Type B pancreatic cell (in vitro differentiated cells): ENCODE measurements around the gene MGAT4B. TPM values are rescaled to one million over a fixed set of nuclear protein-coding genes. Genes with fewer than 3 reads are reported as not detected.

Experiments used
- DNase-seq: peaks from one replicate; pipeline ENCODE4 v3.0.0; 2021; ENCODE audit warnings: mixed read lengths; ENCODE audit not compliant: unreplicated experiment; ENCODE audit errors: extremely low spot score
- H3K27ac Mint-ChIP-seq: 2 replicates; pipeline ENCODE4 v1.8.0; 2021; ENCODE audit warnings: mild to moderate bottlenecking, mixed read lengths
- H3K27me3 Mint-ChIP-seq: 2 replicates; pipeline ENCODE4 v1.8.0; 2021; ENCODE audit warnings: mixed read lengths
- H3K36me3 Mint-ChIP-seq: 2 replicates; pipeline ENCODE4 v1.8.0; 2021; ENCODE audit warnings: mixed read lengths
- H3K4me1 Mint-ChIP-seq: one replicate; pipeline ENCODE4 v1.8.0; 2021; ENCODE audit warnings: mixed read lengths; ENCODE audit not compliant: unreplicated experiment
- H3K4me3 Mint-ChIP-seq: 2 replicates; pipeline ENCODE4 v1.8.0; 2021; ENCODE audit warnings: mild to moderate bottlenecking, mixed read lengths
- H3K9me3 Mint-ChIP-seq: 2 replicates; pipeline ENCODE4 v1.8.0; 2021; ENCODE audit warnings: mixed read lengths
- total RNA-seq: library from RNA; stranded (reverse); gene quantifications from 2 replicates; pipeline ENCODE4 v1.2.1, GENCODE V29; 2021; ENCODE audit warnings: low replicate concordance
- TF ChIP-seq, protein P1 (sequence below): fragments of 200-600 bp; sonication (generic); conservative IDR thresholded peaks from 2 replicates; pipeline ENCODE4 v1.5.0; 2021; ENCODE audit warnings: antibody characterized with exemption, mild to moderate bottlenecking

Gene MGAT4B
- total RNA-seq, 1 donor from 2014 or later: 169 TPM

DNA sequence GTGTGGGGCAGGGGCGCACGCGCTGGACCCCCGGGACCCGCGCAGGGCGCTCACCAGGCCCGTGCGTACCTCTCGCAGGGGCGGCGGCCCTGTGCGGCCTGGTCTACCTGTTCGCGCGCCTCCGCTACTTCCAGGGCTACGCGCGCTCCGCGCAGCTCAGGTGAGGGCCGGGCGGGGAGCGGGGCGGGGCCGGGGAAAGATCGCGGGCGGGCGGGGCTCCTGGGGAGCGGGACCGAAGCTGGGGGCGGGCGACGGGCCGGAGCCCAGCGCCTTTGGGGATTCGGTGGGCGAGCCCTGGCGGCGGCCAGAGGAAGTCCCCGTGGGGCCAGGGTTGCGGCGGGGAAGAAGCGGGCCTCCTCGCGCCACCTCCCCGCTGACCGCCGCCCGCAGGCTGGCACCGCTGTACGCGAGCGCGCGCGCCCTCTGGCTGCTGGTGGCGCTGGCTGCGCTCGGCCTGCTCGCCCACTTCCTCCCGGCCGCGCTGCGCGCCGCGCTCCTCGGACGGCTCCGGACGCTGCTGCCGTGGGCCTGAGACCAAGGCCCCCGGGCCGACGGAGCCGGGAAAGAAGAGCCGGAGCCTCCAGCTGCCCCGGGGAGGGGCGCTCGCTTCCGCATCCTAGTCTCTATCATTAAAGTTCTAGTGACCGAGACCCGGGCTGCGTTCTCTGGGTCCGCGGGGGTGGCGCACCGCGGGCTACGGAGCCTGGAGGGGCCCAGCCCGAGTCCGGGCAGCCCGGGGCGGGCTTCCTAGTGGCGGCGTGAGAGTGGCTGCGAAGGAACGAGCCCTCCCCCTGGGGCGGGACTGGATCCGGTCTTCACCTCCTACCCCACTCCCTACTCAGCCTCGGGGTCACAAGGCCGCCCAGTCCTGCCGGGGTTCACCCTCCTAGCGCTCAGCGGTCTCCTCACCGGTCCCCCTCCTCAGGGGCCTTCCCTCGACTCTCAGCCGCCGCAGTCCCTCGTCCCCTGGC lies 10.5 kb downstream of the MGAT4B start:
- DNase-seq: peak; percentile 91
- peak overlapping the region; percentile 66 for H3K27ac Mint-ChIP-seq
- peak overlapping the region; percentile 80 for H3K4me3 Mint-ChIP-seq
- H3K27me3 Mint-ChIP-seq: no peaks in the 10 kb centered on the region
- no peaks in the 10 kb centered on the region for H3K4me1 Mint-ChIP-seq
- no peaks in the 10 kb centered on the region for H3K9me3 Mint-ChIP-seq
- peaks cover 6% of the 10 kb centered on the region for H3K36me3 Mint-ChIP-seq
- TF ChIP-seq, protein P1, sequence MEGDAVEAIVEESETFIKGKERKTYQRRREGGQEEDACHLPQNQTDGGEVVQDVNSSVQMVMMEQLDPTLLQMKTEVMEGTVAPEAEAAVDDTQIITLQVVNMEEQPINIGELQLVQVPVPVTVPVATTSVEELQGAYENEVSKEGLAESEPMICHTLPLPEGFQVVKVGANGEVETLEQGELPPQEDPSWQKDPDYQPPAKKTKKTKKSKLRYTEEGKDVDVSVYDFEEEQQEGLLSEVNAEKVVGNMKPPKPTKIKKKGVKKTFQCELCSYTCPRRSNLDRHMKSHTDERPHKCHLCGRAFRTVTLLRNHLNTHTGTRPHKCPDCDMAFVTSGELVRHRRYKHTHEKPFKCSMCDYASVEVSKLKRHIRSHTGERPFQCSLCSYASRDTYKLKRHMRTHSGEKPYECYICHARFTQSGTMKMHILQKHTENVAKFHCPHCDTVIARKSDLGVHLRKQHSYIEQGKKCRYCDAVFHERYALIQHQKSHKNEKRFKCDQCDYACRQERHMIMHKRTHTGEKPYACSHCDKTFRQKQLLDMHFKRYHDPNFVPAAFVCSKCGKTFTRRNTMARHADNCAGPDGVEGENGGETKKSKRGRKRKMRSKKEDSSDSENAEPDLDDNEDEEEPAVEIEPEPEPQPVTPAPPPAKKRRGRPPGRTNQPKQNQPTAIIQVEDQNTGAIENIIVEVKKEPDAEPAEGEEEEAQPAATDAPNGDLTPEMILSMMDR: peak; percentile 81

DNA sequence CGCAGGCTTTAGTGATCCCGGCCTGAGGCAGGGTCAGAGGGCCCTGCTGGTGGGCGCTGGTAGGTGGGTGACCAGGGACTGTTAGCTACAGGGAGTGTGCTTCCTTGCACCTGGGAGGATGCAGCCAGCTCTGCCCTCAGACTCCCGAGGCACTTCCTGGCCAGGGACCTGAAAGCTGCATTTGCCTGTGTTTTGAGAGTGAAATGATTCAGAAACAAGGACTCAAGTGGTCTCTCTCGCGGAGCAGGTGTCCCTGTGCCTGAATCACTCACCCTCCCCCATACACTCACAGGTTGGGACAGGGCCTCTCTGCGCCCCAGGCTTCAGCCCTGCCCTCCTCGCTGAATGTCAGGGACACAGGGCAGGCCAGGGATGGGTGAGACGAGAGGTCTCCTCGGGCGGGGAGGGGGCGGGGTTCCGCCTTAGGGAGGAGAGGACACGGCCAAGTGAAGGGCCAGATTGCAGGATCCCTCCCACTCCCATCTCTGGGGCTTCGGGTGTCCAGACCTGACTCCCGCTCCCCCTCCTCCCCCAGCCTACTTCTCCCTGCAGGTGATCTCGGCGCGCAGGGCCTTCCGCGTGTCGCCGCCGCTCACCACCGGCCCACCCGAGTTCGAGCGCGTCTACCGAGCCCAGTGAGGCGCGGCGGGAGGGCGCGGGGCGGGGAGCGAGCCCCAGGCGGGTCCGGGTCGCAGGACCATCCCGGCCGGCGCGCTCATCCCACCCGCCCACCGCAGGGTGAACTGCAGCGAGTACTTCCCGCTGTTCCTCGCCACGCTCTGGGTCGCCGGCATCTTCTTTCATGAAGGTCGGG lies 11.4 kb downstream of the MGAT4B start:
- TF ChIP-seq, protein P1: no peak
- no peak for DNase-seq
- Mint-ChIP-seq H3K4me1 (no peaks in the 10 kb centered on the region), H3K9me3 (no peaks in the 10 kb centered on the region), H3K27me3 (no peaks in the 10 kb centered on the region), H3K36me3 (peaks cover 6% of the 10 kb centered on the region), H3K4me3 (peak overlapping the region; percentile 74), H3K27ac (peak overlapping the region; percentile 29)

DNA sequence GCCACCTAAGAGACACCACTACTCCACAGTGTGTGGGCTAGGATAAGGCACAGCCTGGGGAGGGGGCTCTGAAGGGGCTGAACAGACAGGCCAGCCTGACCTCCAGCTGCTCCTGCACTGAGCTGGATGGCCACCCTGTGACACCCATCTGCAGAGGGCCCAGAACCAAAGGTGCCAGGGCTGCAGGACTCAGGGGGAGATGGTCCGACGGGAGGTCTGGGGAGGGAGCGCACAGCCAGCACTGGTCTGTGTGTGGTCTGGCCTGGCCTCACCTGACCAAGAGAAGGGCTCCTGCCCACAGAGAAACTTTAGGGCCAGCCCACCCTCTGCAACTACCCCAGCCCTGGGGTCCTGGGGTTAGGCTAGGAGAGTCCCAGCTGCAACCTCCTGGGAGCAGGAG lies 12.1 kb downstream of the MGAT4B start:
- TF ChIP-seq, protein P1: no peak
- peak overlapping the region; percentile 29 for H3K27ac Mint-ChIP-seq
- peaks cover 4% of the 10 kb centered on the region for H3K36me3 Mint-ChIP-seq
- no peaks in the 10 kb centered on the region for H3K9me3 Mint-ChIP-seq
- no peaks in the 10 kb centered on the region for H3K4me1 Mint-ChIP-seq
- DNase-seq: no peak
- no peaks in the 10 kb centered on the region for H3K27me3 Mint-ChIP-seq
- H3K4me3 Mint-ChIP-seq: peak overlapping the region; percentile 74

DNA sequence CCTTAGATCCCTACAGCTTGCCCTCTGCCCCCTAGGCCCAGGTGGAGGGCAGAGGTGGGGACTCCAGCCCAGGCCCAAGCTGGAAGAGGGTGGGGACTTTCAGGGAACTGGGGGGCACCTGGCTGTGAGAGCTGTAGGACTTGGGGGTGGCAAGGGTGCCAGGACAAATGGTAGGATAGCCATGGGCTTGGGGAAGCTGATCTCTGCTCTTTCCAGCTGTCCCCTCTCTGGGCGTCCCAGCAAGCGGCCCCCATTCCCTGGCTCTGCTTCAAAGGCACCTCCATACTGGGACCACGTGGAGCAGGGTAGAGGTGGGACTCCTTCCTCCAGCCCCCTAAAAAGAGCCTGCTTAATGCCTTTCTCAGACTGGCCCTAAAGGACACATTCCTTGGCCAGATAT lies 12.5 kb downstream of the MGAT4B start:
- peak overlapping the region; percentile 29 for H3K27ac Mint-ChIP-seq
- H3K4me1 Mint-ChIP-seq: no peaks in the 10 kb centered on the region
- no peak for DNase-seq
- no peaks in the 10 kb centered on the region for H3K9me3 Mint-ChIP-seq
- H3K36me3 Mint-ChIP-seq: peaks cover under 1% of the 10 kb centered on the region
- peak overlapping the region; percentile 74 for H3K4me3 Mint-ChIP-seq
- TF ChIP-seq, protein P1: no peak
- no peaks in the 10 kb centered on the region for H3K27me3 Mint-ChIP-seq

DNA sequence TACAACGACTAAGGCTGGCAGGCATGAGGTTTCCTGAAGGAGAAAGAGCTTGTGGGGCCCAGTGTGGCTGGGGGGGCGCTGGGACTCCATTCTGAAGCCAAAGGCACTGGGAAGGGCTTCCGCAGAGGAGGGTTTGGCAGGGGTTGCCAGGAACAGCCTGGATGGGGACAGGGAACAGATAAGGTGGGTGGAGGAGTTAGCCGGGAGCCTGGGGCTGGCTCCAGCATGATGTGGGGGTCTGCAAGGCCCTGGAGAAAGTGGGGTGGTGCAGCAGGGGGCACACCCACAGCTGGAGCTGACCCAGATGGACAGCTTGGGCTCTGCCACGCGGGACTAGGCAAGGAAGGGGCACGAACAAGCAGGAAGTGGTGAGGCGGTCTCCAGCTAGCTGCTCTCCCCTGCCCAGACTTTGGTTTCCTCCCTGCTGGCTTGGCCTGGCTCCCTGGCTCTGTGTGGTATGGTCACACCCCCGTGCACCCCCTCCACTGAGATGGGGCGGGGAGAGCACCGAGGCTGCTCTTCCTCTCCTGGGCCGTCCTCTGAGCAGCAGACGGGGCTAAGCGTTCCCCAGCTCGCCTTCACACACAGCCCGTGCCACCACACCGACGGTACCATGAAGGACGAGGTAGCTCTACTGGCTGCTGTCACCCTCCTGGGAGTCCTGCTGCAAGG lies 13.1 kb downstream of the MGAT4B start, which contains the start of gene LTC4S:
LTC4S (plus strand) TSS at position 519 of the 672 bp plus-strand sequence; CDS start at position 614, 95 bp downstream.
- TF ChIP-seq, protein P1: no peak
- no peaks in the 10 kb centered on the region for H3K9me3 Mint-ChIP-seq
- no peaks in the 10 kb centered on the region for H3K4me1 Mint-ChIP-seq
- no peak for DNase-seq
- no peaks in the 10 kb centered on the region for H3K27me3 Mint-ChIP-seq
- peak within 1 kb of the TSS; percentile 74 for H3K4me3 Mint-ChIP-seq
- no peaks in the 10 kb centered on the region for H3K36me3 Mint-ChIP-seq
- peak within 1 kb of the TSS; percentile 29 for H3K27ac Mint-ChIP-seq
